HUES6 (cell line): ENCODE data around the gene SIDT1.

Source experiments
- H3K27ac ChIP-seq: 2 replicates; pipeline ENCODE4 v1.7.0; 2013; ENCODE audit warnings: low read depth, mild to moderate bottlenecking, low read length, inconsistent platforms
- H3K27me3 ChIP-seq: 2 replicates; pipeline ENCODE4 v1.6.1; 2013; ENCODE audit warnings: low read length; ENCODE audit not compliant: control insufficient read depth, insufficient read depth
- H3K36me3 ChIP-seq: 2 replicates; pipeline ENCODE4 v1.6.1; 2013; ENCODE audit warnings: low read length; ENCODE audit not compliant: control insufficient read depth, insufficient read depth
- H3K4me1 ChIP-seq: 2 replicates; pipeline ENCODE4 v1.6.1; 2013; ENCODE audit warnings: low read length; ENCODE audit not compliant: control insufficient read depth, insufficient read depth
- H3K4me3 ChIP-seq: 2 replicates; pipeline ENCODE4 v1.5.1; 2013; ENCODE audit warnings: low read depth, low read length
- H3K9ac ChIP-seq: one replicate; pipeline ENCODE4 v1.6.1; 2013; ENCODE audit warnings: mild to moderate bottlenecking, low read length
- H3K9me3 ChIP-seq: 2 replicates; pipeline ENCODE4 v1.6.1; 2013; ENCODE audit warnings: low read depth, low read length; ENCODE audit not compliant: control insufficient read depth, insufficient read depth

Gene SIDT1

DNA sequence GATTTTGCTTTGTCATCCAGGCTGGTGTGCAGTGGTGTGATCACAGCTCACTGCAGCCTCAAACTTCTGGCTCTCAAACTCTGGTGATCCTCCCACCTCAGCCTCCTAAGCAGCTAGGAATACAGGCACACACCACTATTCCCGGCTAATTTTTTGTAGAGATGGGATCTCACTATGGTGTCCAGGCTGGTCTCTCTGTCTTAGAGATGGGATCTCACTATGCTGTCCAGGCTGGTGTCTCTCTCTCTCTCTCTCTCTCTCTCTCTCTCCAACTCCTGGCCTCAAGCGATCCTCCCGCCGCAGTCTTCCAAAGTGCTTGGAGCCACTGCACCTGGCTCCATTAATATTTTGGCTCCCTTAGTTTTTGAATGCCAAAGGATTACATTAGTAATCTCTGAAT lies 146.4 kb downstream of the SIDT1 start:
- Histone ChIP-seq H3K4me3 (no peak overlapping the region), H3K9ac (no peak overlapping the region), H3K27ac (no peak overlapping the region), H3K9me3 (no peaks in the 10 kb centered on the region), H3K27me3 (no peaks in the 10 kb centered on the region), H3K4me1 (peaks cover 5% of the 10 kb centered on the region; the same call in 1 of the 2 replicates), H3K36me3 (peaks cover 5% of the 10 kb centered on the region; the same call in 1 of the 2 replicates)
